Subcutaneous adipose tissue (tissue), 4 donors: ENCODE data around the gene SCN7A. TPM values are rescaled to one million over a fixed set of nuclear protein-coding genes. Genes with fewer than 3 reads are reported as not detected.

ENCODE experiments used
- total RNA-seq, 4 donors: library from RNA; depleted of rRNA; stranded (reverse); fragments of >200 nt; gene quantifications; one replicate each; pipeline ENCODE4 v1.1.0, GENCODE V29; 2016
- TF ChIP-seq, protein P1 (sequence below): fragments of 450-650 bp; IDR thresholded peaks from one replicate; pipeline ENCODE4 v1.5.1; 2016; ENCODE audit warnings: low read depth, mild to moderate bottlenecking, control low read depth, antibody characterized with exemption, moderate library complexity

The SCN7A gene
- total RNA-seq, 4 donors from 2014 or later = 4.9 to 17.2 (median 7.9) TPM

- TF ChIP-seq, protein P1, sequence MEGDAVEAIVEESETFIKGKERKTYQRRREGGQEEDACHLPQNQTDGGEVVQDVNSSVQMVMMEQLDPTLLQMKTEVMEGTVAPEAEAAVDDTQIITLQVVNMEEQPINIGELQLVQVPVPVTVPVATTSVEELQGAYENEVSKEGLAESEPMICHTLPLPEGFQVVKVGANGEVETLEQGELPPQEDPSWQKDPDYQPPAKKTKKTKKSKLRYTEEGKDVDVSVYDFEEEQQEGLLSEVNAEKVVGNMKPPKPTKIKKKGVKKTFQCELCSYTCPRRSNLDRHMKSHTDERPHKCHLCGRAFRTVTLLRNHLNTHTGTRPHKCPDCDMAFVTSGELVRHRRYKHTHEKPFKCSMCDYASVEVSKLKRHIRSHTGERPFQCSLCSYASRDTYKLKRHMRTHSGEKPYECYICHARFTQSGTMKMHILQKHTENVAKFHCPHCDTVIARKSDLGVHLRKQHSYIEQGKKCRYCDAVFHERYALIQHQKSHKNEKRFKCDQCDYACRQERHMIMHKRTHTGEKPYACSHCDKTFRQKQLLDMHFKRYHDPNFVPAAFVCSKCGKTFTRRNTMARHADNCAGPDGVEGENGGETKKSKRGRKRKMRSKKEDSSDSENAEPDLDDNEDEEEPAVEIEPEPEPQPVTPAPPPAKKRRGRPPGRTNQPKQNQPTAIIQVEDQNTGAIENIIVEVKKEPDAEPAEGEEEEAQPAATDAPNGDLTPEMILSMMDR = no peak
These were observed 128.1 kb downstream of the SCN7A start for GRCh38 chr2:166365803-166366420.

DNA sequence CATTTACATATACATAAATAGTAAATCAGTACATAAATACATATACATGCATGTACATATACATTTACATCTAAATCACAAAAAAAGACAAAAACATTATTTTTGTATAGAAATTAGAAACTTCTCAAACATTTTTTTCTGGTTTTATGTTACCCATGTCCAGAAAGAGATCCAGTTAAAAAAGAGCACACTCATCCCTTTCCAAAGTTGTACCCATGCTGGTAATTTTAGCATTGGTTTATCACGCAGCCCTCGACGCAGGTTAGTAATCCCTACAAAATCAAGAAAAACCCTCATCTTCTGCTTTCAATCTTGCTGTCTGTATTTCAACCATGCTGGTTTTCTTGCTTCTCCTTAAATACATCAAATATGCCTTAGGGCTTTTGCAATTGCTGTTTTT is 128.8 kb downstream of the SCN7A start:
- TF ChIP-seq, protein P1 = no peak

DNA sequence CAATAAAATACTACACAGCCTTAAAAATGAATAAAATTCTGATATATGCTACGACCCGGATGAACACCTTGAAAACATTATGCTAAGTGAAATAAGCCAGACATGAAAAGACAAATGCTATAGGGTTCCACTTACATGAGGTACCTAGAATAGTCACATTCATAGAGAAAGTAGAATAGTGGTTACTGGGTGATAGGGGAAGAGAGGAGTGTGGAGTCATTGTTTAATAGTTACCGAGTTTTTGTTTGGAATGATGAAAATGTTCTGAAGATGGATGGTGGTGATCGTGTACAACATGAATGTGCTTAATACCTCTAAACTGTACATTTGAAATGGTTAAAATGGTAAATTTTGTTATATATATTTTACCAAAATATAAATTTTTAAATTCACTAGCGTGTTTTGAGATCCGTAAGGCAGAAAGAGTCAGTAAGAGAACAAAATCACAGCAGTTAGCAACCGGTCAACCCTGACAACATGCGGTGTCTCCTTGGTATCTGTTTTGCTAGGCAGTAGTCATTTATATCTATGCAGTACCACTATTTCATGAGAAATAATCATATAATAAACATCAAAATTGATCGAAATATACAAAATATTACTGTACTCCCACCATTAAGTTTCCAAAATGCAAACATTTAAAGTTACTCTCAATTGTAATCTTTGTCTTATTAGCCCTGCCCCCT is 129.4 kb downstream of the SCN7A start:
- TF ChIP-seq, protein P1 = no peak

GRCh38 chr2:166361351-166362153 is 132.5 kb downstream of the SCN7A start:
- TF ChIP-seq, protein P1 = no peak

DNA sequence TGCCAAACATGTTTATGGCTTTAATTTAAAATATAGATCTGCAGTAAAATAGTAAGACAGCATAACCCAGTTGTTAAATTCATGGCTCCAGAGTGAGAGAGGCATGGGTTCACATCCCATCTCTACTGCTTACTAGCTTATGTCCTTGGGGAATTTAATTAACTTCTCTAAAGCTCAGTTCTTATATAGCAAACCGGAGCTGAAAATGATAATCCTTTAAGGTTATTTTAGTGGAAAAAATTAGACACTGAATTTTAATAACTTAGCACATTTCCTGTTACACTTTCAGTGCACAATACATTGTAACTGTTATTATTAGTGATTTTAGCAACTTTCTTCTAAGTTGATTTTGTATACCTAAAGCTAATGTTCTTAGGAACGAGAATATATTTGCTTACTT is 133.1 kb downstream of the SCN7A start:
- TF ChIP-seq, protein P1 = no peak

DNA sequence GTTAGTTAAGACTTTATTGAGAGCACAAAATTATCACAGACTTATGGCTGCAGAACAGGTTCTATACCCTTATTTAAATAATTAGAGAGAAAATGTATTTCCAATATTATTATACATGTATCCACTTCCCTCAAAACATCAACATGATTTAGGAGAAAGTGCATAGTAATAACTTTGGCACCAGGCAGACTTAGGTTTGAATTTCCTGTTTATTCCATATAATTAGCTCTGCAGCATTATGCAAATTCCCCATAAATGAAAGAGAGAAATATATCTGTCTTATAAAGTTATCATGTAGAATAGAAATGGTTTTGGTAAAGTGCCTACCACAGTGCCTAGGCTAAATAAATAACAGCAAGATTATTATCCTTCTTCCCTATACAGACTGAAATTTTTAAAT is 133.6 kb downstream of the SCN7A start:
- TF ChIP-seq, protein P1 = no peak
